NOMO-1 treated with dmso at 0.1 percent for 144 hours (cell line): ENCODE measurements around the gene MAJIN.

ENCODE experiments used
- DNase-seq: peaks from one replicate; lab custom pipeline; 2025; ENCODE audit not compliant: unreplicated experiment; lab: John Stamatoyannopoulos, UW

Gene MAJIN

GRCh38 chr11:64914123-64914522, 57.8 kb downstream of the MAJIN start:
- DNase-seq = no peak

GRCh38 chr11:64913171-64913727, 58.7 kb downstream of the MAJIN start:
- DNase-seq = no peak

- DNase-seq = no peak
These were observed 60.2 kb downstream of the MAJIN start for GRCh38 chr11:64911689-64912088.

DNA sequence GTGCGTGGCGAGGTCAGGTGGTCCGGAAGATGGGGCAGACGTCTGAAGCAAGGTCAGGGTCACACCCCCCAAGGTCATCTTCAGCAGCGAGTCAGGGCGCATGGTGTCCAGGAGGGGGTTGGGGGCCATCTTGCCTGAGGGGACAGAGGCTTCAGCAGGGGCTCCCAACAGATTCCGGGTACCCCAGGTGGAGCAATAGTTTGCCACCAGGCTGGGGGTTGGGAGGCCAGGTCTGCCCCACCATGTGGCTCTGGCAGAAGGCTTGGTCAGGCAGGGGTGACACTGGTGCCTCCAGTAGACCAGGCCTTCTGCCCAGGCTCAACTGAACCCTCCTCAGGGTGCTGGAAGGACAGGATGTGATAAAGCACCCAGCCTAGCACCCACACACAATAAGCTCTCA, 60.8 kb downstream of the MAJIN start:
- DNase-seq = no peak

DNA sequence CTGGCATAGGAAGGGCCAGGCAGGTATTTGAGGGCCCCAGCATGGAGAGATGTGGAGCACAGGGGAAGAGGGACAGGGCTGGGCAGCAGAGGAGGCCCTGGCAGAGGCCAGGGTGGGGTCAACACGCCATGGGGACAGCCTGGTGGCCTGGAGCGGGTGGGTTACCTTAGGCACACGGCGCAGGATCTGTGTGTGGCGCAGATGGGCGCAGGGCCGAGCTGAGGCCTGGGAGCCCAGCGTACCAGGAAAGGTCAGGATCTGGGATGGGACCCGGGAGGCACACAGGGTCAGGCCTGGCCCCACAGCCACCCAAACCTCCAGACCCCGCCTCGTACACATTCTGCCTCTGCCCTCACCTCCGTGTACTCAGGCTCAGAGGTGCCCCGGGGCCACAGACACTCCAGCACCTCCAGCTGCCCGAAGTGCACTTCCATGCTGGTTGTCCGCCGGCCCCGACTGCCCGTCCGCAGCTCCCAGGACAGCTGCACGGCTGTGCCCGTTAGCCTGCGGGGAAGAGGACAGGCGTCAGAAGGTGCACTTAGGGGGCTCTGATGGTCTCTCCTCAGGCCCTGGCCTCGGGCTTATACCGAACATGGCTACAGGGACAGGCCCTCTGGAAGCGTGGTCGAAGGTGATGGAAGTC, 61.3 kb downstream of the MAJIN start:
- no peak for DNase-seq

DNA sequence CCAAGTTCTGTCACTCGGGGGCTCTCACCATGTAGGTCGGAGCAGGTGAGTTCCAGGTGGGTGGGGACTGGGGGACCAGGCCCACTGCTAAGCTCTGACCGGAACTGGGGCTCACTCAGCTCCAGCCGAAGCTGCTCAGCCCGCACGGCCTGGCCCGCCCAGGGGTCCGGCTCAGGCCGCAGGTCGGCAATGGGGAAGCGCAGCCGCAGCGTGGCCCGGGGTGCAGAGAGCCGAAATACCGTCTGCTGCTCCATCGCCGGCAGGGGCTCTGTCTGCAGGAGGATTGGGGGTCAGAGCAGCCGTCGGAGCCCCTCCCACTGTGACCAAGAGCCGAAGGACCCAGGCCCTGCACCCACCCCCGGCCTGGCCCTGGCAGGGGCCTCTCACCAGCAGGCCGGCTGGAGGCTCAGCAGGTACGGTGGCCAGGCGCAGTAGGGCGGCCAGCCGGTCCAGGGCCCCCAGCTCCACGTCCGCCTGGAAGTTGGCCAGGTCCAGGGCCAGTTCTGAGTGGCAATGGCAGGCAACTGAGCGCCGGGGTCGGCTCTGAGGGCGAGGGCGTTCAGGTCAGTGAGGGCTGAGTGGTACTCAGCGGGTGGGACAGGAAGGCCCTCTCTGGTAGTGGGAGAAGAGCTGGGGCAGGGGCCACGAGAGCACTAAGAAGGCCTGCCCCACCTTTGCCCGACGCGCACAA, 62.1 kb downstream of the MAJIN start:
- no peak for DNase-seq

DNA sequence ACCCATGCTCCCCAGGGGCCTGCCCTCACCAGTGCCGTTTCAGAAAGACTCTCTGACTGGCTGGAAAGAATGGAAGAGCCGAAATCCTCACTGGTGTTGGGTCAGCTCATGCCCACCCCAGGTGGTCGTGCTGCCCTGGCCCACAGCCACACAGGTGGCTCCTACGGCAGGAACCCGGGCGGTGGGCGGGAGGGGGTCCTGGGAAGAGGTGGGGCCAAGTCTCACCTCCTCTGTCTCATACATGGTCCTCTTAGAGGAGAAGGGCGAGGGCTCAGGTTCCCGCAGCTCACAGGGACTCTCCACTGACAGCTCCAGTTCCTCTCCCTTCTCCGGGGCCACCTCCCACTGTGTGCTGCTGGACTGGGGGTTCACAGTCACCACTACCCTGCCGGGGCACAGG, 63.1 kb downstream of the MAJIN start:
- DNase-seq = no peak

GRCh38 chr11:64906314-64906635, 65.6 kb downstream of the MAJIN start:
- DNase-seq = no peak

DNA sequence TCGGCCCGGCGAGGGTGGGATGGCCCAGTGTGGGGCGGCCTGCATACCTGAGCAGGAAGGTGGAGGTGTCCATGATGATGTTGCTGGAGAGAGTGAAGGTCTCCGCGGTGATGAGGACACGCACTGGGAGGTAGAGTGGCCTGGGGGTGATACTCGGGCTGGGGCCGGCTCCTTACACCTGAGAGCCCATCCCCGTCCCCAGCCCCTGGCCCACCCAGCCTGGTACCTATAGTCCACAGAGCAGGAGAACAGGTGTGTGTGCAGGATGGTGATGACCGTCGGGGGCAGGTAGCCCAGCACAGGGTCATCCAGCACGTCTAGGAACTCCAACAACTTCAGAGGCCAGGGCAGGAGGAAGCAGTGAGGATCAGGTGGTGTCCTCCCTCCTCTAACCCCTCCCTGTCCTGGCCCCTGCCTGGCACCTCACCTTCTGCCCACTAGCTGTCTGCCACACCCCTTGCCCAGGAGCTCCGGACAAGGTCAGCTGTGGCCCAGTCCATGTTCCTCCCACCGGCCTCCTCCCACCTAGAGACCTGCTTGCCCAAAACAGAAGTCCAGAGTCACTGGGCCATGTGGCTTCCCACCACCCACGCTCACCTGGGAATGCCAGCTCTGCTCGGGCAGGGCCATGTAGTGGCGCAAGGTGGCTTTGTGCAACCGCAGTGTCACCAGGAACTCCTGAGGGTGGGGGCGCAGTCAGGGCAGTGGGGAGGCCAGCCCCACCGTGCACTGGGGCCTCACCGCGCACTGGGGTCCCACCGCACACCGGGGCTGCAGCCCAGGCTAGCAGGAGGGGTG, 66.2 kb downstream of the MAJIN start:
- DNase-seq = no peak

- DNase-seq = no peak
These were observed 68.5 kb downstream of the MAJIN start for GRCh38 chr11:64903291-64903833.

DNA sequence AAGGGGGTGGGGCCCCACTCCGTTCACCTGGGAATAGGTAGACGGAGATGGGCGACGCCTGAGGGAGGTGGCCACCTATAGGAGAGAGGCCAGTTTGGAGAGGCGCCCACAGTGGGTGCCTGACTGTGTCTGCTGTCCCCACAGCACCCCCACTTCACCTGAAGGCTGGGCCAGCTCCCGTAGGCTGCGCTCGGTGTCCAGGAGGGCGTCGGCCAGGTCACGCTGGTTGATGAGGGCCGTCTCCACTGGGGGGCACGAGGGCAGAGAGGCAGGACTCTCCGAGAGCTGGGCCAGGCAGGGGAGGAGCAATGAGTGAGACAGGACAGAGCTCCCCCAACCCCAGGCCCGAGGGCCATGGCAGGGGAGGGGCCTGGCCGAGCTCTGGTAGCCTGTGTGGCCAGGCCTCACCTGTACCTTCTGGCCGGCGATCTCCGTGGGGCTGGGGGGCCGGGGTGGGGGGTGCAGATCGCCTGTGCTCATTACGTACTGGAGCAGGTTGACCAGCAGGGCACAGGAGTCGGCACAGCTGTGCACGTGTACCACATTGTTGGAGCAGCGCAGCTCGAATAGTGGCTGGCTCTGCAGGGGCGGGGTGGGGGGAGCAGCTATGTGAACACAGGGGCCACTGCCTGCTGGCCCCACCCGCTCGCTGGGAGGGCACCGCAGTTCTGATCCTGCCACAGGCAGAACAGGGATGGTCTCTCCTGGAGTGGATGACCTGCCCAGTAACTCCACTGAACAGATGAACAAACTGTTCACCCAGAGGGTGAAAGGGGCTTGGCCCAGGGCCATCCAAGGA, 69.6 kb downstream of the MAJIN start:
- DNase-seq = no peak

- DNase-seq = no peak
These were observed 71.1 kb downstream of the MAJIN start for GRCh38 chr11:64900774-64901173.

- no peak for DNase-seq
These were observed 71.6 kb downstream of the MAJIN start for GRCh38 chr11:64900263-64900678.

DNA sequence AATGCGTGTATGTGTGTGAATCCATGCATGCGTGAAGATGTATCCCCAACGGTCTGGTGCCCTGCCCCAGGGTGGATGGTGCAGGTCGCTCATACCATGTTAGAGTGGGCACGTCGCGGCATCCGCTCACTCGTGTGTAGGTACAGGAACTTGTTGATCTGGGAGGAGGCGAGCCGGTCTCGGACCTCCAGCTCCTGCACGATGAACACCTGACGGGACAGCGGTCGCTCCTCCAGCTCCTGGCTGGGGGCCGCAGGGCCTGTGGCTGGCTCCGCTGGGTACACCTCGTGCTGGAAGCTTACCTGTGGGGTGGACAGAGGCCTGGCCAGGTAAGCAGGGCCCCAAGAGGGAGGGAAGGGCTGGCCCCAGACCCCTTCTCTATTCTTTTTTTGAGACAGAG, 73.4 kb downstream of the MAJIN start:
- no peak for DNase-seq

DNA sequence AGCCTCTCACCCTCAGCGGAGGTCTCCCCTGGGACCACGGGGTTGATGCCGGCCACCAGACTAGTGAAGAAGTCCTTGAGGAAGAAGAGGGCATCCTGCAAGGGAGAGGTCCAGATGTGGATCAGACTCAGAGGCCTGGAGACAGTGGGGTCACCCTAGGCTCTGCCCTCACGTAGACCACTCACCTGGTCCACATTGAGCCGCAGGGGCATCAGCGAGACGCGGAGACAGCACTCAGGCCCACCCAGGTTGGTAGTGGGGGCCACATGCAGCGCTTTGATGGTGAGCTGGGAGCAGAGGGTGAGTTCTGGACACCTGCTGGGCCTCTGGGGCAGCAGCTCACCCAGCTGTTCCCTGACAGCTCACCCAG, 73.8 kb downstream of the MAJIN start:
- no peak for DNase-seq

DNA sequence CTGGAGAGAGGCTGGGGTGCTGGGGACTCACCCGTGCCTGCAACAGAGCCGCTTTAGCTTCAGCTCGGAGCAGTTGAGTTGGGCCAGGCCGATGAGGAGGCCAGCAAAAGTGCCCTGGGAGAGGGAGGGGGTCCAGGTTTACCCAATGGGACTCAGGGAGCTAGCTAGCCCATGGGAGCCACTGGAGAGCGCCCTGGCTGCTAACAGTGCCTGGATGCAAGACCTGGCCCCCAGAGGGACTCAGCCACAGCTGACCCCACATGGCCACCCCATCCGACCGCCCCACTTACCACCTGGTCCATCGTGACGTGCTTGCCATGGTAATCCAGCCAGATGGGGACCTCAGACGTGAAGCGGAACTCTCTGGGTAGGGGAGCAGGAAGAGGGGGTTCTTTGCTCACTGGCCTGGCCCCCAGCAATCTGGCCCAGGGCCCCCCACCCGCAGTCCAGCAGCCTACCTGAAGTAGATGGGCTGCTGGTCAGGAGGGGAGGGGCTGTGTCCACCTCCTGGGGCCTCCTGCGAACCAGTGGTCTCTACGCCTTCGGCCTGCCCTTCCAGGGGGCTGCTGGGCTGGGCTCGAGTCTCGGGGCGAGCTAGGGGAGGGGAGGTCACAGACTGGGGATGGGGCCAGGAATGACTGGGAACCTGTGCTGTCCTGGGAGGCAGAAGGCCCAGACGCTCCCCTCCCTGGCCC, 74.4 kb downstream of the MAJIN start:
- no peak for DNase-seq

- DNase-seq = no peak
These were observed 75.4 kb downstream of the MAJIN start for GRCh38 chr11:64896448-64897022.

GRCh38 chr11:64894812-64895452, 77.0 kb downstream of the MAJIN start:
- no peak for DNase-seq

DNA sequence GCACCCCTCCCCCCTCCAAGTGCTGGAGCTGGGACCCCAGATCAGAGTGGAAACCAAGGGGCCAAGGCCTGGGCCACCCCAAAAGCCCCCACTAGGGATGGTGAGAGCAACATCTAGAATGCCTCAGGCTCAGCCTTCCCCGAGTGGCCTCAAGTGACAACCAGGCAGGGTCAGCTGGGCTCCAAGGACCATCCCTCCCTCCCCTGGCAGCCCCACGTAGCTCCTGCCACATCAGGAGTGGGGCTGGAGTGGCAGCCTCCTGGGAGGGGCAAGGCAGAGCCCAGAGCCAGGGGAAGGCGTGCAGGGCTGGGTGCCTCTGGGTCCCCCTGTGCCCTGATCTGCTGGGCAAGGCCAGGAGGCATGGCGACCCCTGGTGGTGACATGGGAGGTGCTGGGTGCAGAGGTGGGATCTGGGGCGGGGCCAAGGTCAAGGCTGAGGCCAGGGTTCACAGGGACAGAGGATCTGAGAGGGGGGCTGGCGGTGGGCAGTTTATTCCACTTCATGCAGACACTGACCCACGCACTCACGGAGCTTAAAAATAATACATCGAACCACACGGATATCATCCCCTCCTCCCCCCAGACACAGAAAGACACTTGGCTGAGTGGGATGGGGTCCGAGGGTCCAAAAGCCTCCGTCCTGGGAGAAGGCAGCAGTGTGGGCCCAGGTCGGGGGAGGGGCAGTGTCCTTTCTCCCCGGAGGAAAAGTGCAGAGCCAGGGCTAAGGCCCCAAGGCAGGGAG, 77.7 kb downstream of the MAJIN start:
- DNase-seq = peak; percentile 82
